Activated T-helper 17 cell treated with anti-CD3 and anti-CD28 coated beads, Interleukin-2, amount 50 U/mL, for 72 hours (primary cell): ENCODE measurements around the gene HORMAD2. TPM values are rescaled to one million over a fixed set of nuclear protein-coding genes. Genes with fewer than 3 reads are reported as not detected.
A peak's percentile ranks its signal among the peaks of the same experiment; 100 is the strongest.
"Not testable (repeated sequence)": the region's sequence is repeated elsewhere in the genome, so short reads cannot be mapped to it uniquely, and the experiment has no call there.

Experiments used
- ATAC-seq: fragments of 150-1000 bp; cut with Tn5 transposase; replicated peaks from 2 replicates; pipeline ENCODE4 v1.10.0; 2021; ENCODE audit warnings: mild to moderate bottlenecking, moderate library complexity
- H3K27ac Mint-ChIP-seq: one replicate; pipeline ENCODE4 v1.8.0; 2022; ENCODE audit warnings: mixed read lengths
- H3K27me3 Mint-ChIP-seq: one replicate; pipeline ENCODE4 v1.8.0; 2022; ENCODE audit warnings: mixed read lengths
- H3K36me3 Mint-ChIP-seq: one replicate; pipeline ENCODE4 v1.8.0; 2022; ENCODE audit warnings: low read depth, mild to moderate bottlenecking, mixed read lengths
- H3K4me1 Mint-ChIP-seq: one replicate; pipeline ENCODE4 v1.8.0; 2022; ENCODE audit warnings: mixed read lengths
- H3K4me3 Mint-ChIP-seq: one replicate; pipeline ENCODE4 v1.8.0; 2022; ENCODE audit warnings: mild to moderate bottlenecking, mixed read lengths
- H3K9me3 Mint-ChIP-seq: one replicate; pipeline ENCODE4 v1.8.0; 2022; ENCODE audit warnings: mixed read lengths
- total RNA-seq, 2 donors: library from RNA; stranded (reverse); gene quantifications; one replicate each; pipeline ENCODE4 v1.2.3, GENCODE V29; 2022

Gene HORMAD2
- total RNA-seq, 2 donors from 2014 or later, result 0.37 TPM; not detected in 1

DNA sequence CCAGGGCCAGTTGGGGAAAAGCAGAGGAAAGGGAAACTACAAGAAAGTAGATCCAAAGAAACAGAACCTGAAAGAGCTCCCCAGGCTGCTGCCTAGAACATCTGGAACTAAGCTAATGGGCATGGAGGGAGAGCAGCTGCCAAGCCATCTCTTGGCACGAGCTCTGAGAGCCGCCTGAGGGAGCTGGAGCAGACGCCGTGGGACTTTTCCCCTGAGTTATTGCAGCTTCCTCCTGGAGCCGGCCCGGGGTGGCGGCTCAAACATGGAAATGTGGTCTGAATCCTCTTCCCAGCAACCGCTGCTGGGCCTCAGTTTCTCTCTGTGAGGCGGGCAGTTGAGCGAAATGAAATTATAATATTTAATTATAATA is 124.5 kb downstream of the HORMAD2 start:
- Mint-ChIP-seq H3K27me3 (no peaks in the 10 kb centered on the region), H3K4me1 (peaks cover 4% of the 10 kb centered on the region), H3K27ac (no peak overlapping the region), H3K4me3 (no peak overlapping the region), H3K9me3 (no peaks in the 10 kb centered on the region), H3K36me3 (no peaks in the 10 kb centered on the region)
- no peak for ATAC-seq

DNA sequence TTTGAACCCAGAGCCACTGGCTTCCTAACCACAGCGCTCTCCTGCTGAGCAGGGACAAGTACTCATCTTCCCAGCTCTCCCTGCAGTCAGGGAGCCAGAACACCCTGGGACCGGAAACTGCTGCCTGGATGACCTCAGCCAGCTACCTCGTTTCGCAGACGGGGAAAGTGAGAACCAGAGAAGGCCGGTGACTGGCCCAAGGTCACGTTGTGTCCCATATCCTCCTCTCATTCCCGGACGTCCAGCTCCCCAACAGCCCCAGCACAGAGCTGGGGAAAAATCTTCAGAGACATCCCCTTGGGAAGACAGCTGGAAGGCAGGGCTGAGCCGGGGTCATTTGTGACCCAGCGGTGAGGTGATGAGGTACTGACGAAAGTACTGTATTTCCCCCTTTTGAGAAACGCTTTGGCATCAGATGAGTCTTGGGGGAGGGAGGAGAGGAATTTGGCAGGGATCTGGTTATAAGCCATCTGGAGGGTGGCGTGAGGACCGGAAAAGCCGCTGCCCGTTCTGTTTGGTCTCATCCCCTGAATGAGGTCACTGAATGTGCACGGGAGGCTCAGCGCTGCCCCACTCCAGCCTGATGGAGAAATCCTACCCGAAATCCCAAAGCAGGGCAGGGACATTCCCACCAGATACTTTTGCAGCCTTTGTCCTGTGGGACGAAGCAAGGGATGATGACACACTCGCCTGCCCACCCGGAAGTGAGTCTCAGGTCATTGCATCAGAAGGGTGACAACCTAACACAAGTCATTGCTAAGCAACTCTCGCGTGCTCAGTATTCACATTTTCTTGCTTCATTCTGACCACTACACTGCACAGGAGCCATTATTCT is 125.2 kb downstream of the HORMAD2 start:
- ATAC-seq, result no peak
- Mint-ChIP-seq H3K4me3 (no peak overlapping the region), H3K27ac (no peak overlapping the region), H3K36me3 (no peaks in the 10 kb centered on the region), H3K27me3 (no peaks in the 10 kb centered on the region), H3K4me1 (peaks cover 4% of the 10 kb centered on the region), H3K9me3 (no peaks in the 10 kb centered on the region)

GRCh38 chr22:30206944-30207343 is 126.7 kb downstream of the HORMAD2 start:
- Mint-ChIP-seq H3K27ac (no peak overlapping the region), H3K36me3 (no peaks in the 10 kb centered on the region), H3K4me1 (peaks cover under 1% of the 10 kb centered on the region), H3K9me3 (no peaks in the 10 kb centered on the region), H3K27me3 (no peaks in the 10 kb centered on the region), H3K4me3 (no peak overlapping the region)
- no peak for ATAC-seq

- no peak for ATAC-seq
- H3K36me3 Mint-ChIP-seq, result no peaks in the 10 kb centered on the region
- no peaks in the 10 kb centered on the region for H3K27me3 Mint-ChIP-seq
- no peak overlapping the region for H3K27ac Mint-ChIP-seq
- H3K4me3 Mint-ChIP-seq, result no peak overlapping the region
- no peaks in the 10 kb centered on the region for H3K9me3 Mint-ChIP-seq
- H3K4me1 Mint-ChIP-seq, result peaks cover 11% of the 10 kb centered on the region
Measured at GRCh38 chr22:30208631-30209603, 128.7 kb downstream of the HORMAD2 start.

DNA sequence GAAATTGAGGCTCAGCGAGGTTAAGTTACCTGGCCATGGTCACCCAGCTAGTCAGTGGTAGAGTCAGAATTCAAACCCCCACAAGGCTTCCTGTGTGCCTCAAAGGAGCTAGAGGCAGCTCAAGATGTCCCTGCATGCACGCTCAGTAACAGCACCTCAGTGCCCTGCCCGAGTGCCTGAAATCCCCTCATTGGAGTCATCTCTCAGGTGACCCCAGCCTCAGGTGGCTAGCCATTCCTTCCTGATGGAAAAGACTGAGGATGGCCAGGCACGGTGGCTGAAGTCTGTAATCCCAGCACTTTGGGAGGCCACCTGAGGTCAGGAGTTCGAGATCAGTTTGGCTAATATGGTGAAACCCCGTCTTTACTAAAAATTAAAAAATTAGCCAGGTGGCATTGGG is 129.4 kb downstream of the HORMAD2 start:
- no peak overlapping the region for H3K27ac Mint-ChIP-seq
- H3K4me1 Mint-ChIP-seq, result peaks cover 11% of the 10 kb centered on the region
- no peak overlapping the region for H3K4me3 Mint-ChIP-seq
- H3K36me3 Mint-ChIP-seq, result no peaks in the 10 kb centered on the region
- no peak for ATAC-seq
- H3K9me3 Mint-ChIP-seq, result no peaks in the 10 kb centered on the region
- H3K27me3 Mint-ChIP-seq, result no peaks in the 10 kb centered on the region

DNA sequence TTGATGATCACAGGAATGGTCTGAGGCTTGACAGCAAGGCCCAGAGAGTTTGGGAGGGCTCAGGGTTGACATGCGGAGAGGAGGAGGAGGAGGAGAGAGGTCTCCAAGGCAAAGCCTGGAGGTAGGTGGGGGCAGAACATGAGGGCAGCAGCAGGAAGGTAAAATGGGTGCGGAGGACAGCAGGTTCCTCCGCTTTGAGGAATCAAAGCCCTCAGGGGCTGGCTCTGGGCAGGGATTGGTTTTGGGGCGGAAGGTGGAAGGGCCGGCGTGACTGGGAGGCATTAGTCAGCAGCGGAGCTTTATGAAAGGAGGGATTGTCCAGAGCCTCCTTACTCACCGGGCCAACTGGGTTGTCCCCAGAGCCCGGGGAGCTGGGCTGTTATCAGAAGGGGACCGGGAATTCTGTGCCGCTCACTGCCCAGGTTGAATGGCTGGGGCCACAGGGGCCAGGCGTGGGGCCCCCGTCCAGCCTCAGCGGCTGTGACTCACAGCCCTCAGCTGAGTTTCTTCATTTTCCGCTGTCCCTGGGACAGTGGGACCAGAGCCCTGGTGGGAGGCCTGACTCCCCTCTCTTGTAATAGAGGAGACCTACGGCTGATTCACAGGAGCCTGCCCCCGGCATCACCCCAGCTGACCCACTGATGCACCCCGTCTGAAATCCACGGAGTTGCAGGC is 130.1 kb downstream of the HORMAD2 start:
- no peak for ATAC-seq
- peaks cover 11% of the 10 kb centered on the region for H3K4me1 Mint-ChIP-seq

DNA sequence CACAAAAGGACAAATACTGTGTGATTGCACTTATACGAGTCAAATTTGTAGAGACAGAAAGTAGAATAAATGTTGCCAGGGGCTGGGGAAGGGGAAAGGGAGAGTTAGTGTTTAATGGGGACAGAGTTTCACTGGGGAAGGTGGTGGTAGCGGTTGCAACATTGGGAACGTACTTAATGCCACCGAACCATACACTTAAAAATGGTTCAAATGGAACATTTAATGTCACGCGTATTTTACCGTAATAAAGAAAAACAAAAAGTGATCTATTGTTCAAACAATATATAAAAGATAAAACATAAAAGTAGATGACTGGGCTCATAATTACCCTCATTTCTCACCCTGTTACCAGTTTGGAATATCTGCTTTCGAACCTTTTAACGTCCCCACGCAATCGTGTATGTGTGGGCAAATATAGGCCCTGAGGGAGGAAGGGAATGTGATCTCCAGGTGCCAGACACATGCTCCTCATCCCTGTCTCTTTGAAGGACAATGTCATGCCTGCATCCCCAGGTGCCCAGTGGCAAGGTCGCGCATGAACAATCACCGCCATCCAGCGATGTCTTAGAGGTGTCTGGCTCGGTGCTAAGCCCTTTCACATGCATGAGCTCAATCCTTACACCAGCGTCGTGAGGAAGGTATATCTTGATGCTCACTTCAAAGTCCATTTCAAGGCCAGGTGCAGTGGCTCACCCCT is 131.0 kb downstream of the HORMAD2 start:
- H3K27me3 Mint-ChIP-seq, result no peaks in the 10 kb centered on the region
- peaks cover 15% of the 10 kb centered on the region for H3K4me1 Mint-ChIP-seq
- no peak overlapping the region for H3K27ac Mint-ChIP-seq
- H3K9me3 Mint-ChIP-seq, result no peaks in the 10 kb centered on the region
- ATAC-seq, result no peak
- H3K36me3 Mint-ChIP-seq, result no peaks in the 10 kb centered on the region
- no peak overlapping the region for H3K4me3 Mint-ChIP-seq

More for the DNA sequence above, 130.1 kb downstream of the HORMAD2 start:
- Mint-ChIP-seq H3K9me3 (no peaks in the 10 kb centered on the region), H3K36me3 (no peaks in the 10 kb centered on the region), H3K27me3 (no peaks in the 10 kb centered on the region), H3K27ac (no peak overlapping the region), H3K4me3 (no peak overlapping the region)

DNA sequence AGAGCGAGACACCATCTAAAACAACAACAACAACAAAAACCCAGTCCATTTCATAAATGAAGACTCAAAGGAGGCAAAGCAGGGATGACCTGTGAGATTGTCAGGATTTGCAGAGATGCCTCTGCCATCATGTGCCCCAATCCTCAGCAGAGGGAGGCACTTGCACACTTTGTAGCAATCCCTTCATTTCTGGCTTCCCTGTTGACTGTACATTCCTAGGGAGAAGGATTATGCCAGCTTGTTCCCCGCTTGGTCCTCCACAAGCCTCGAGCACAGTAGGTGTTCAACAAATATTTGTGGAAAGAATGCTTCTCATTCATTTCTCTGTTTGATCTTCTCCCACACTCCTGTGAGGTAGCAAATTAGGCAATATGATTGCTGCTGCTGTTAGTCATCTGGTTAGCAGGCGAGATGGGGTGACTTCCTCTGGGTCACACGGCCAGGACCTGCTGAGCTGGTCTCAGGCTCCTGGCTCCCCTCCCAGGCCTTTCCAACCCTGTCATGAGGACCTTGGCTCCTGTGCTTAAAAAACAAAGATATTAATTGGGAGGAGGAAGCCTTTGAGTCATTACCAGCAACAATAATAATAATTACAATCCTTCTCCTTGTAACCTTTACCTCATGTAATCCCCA is 132.2 kb downstream of the HORMAD2 start:
- H3K4me1 Mint-ChIP-seq, result peaks cover 15% of the 10 kb centered on the region
- H3K27me3 Mint-ChIP-seq, result no peaks in the 10 kb centered on the region
- H3K36me3 Mint-ChIP-seq, result no peaks in the 10 kb centered on the region
- no peak overlapping the region for H3K4me3 Mint-ChIP-seq
- H3K9me3 Mint-ChIP-seq, result no peaks in the 10 kb centered on the region
- H3K27ac Mint-ChIP-seq, result no peak overlapping the region
- peak; percentile 88 for ATAC-seq

- H3K36me3 Mint-ChIP-seq, result no peaks in the 10 kb centered on the region
- no peaks in the 10 kb centered on the region for H3K9me3 Mint-ChIP-seq
- peak; percentile 24 for ATAC-seq
- H3K4me1 Mint-ChIP-seq, result peaks cover 15% of the 10 kb centered on the region
- H3K27ac Mint-ChIP-seq, result no peak overlapping the region
- H3K4me3 Mint-ChIP-seq, result no peak overlapping the region
- H3K27me3 Mint-ChIP-seq, result no peaks in the 10 kb centered on the region
Measured at GRCh38 chr22:30212996-30213441, 132.8 kb downstream of the HORMAD2 start.

- peaks cover 19% of the 10 kb centered on the region for H3K4me1 Mint-ChIP-seq
- no peak for ATAC-seq
Measured at GRCh38 chr22:30214703-30215407, 134.6 kb downstream of the HORMAD2 start.

GRCh38 chr22:30216272-30216671 is 136.0 kb downstream of the HORMAD2 start:
- not testable (repeated sequence) for H3K27me3 Mint-ChIP-seq, H3K4me3 Mint-ChIP-seq, H3K27ac Mint-ChIP-seq, H3K36me3 Mint-ChIP-seq, ATAC-seq, H3K9me3 Mint-ChIP-seq
- H3K4me1 Mint-ChIP-seq, result peaks cover 34% of the 10 kb centered on the region

More at GRCh38 chr22:30214703-30215407, 134.6 kb downstream of the HORMAD2 start:
- Mint-ChIP-seq H3K27me3 (no peaks in the 10 kb centered on the region), H3K27ac (no peak overlapping the region), H3K36me3 (no peaks in the 10 kb centered on the region), H3K9me3 (no peaks in the 10 kb centered on the region), H3K4me3 (no peak overlapping the region)

DNA sequence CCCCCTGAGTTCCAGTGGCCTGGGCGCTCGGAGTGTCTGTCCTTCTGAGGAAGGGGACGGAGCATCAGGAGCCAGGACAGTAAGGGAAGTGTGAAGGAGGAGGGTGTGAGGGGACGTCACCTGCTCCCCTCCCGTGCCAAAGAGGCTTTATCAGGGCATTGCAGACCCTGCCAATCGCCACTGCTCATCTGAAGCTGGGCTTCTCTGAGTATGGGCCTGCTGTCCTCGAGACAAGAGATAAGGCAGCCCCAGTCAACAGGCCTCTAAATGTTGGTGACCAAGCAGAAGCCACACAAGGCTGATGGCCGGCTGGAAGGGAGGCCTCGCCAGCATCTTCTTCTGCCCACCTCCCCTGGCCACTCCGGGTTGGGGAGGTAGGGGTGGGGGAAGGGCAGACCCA is 136.4 kb downstream of the HORMAD2 start:
- no peak for ATAC-seq
- H3K27ac Mint-ChIP-seq, result no peak overlapping the region
- H3K36me3 Mint-ChIP-seq, result no peaks in the 10 kb centered on the region
- no peaks in the 10 kb centered on the region for H3K27me3 Mint-ChIP-seq
- H3K4me1 Mint-ChIP-seq, result peaks cover 38% of the 10 kb centered on the region
- H3K9me3 Mint-ChIP-seq, result no peaks in the 10 kb centered on the region
- no peak overlapping the region for H3K4me3 Mint-ChIP-seq
